A549 (cell line): Measurements from ENCODE around the gene PARD3B. TPM values are rescaled to one million over a fixed set of nuclear protein-coding genes. Genes with fewer than 3 reads are reported as not detected.

ENCODE experiments used
- ATAC-seq, 2 experiments: fragments of 200-7000 bp in 1 of 2; fragments of >200 bp in 1 of 2; cut with Nextera tagmentation in 1 of 2; cut with Tn5 transposase in 1 of 2; 3 replicates each; pipeline versions ENCODE4 v1.8.0 to v1.9.1; 2018 to 2020; ENCODE audit warnings: mild to moderate bottlenecking in 1 of 2, moderate library complexity in 1 of 2
- CTCF ChIA-PET: fragments of 300-600 bp; sonication (Branson Sonifier 250); formaldehyde crosslinking; extraction: SDS; loops from one replicate; lab custom pipeline; 2021; ENCODE audit warnings: antibody characterized with exemption, inconsistent platforms; lab: Yijun Ruan, JAX
- POLR2A ChIA-PET: fragments of 350-600 bp; formaldehyde crosslinking; extraction: SDS; loops from one replicate; lab custom pipeline; 2021; ENCODE audit warnings: antibody characterized with exemption, inconsistent platforms; lab: Yijun Ruan, JAX
- DNase-seq, 2 experiments: peaks; one replicate each; pipeline versions ENCODE4 v3.0.0 to v3.0.0-alpha.2; 2011 to 2016; ENCODE audit warnings: low read depth in 1 of 2, low spot score in 1 of 2
- FAIRE-seq: peaks from 2 replicates; lab custom pipeline; 2011; peaks lifted over from hg19 to GRCh38; lab: Jason Lieb, UNC
- H3K27ac ChIP-seq, 2 experiments: fragments of >200 bp; sonication (Bioruptor Twin); formaldehyde crosslinking; 3 replicates each; pipeline ENCODE4 v1.5.1; 2016 to 2017
- H3K4me1 ChIP-seq: fragments of >200 bp; sonication (Bioruptor Twin); formaldehyde crosslinking; 3 replicates; pipeline ENCODE4 v1.6.1; 2016
- H3K4me2 ChIP-seq: fragments of >200 bp; sonication (Bioruptor Twin); formaldehyde crosslinking; 3 replicates; pipeline ENCODE4 v1.6.1; 2016
- H3K4me3 ChIP-seq: fragments of >200 bp; sonication (Bioruptor Twin); formaldehyde crosslinking; 3 replicates; pipeline ENCODE4 v1.5.1; 2016
- H3K9me3 ChIP-seq: fragments of >200 bp; sonication (Bioruptor Twin); formaldehyde crosslinking; 3 replicates; pipeline ENCODE4 v1.6.1; 2016
- CEBPB ChIP-seq, 2 experiments: fragments of >200 bp in 1 of 2; sonication (Bioruptor Twin) in 1 of 2; formaldehyde crosslinking in 1 of 2; IDR thresholded peaks; 2 replicates each; pipeline ENCODE4 v1.6.1; 2012 to 2016
- EP300 ChIP-seq, 2 experiments: fragments of >200 bp; sonication (Bioruptor Twin); formaldehyde crosslinking; IDR thresholded peaks; 2 replicates in 1 of 2; 3 replicates in 1 of 2; pipeline ENCODE4 v1.6.1; 2016 to 2017
- ESRRA ChIP-seq: fragments of 150-350 bp; IDR thresholded peaks from 2 replicates; pipeline ENCODE4 v1.6.1; 2014; ENCODE audit warnings: mild to moderate bottlenecking, low read length, borderline replicate concordance
- FOSL2 ChIP-seq, 2 experiments: fragments of 450-650 bp in 1 of 2; fragments of >200 bp in 1 of 2; sonication (Bioruptor Twin) in 1 of 2; formaldehyde crosslinking; IDR thresholded peaks; 2 replicates each; pipeline versions ENCODE4 v1.5.0 to v1.6.1; 2016 to 2020; ENCODE audit warnings: mild to moderate bottlenecking in 1 of 2, moderate library complexity in 1 of 2
- FOXS1 ChIP-seq: fragments of 250-450 bp; sonication (Bioruptor Pico); IDR thresholded peaks from 2 replicates; pipeline ENCODE4 v1.5.0; 2020; ENCODE audit warnings: mild to moderate bottlenecking, moderate library complexity
- GATA3 ChIP-seq: IDR thresholded peaks from 2 replicates; pipeline ENCODE4 v1.6.1; 2012; ENCODE audit warnings: borderline replicate concordance
- HOXB13 ChIP-seq: fragments of 250-450 bp; sonication (Bioruptor Pico); IDR thresholded peaks from 2 replicates; pipeline ENCODE4 v1.5.0; 2020; ENCODE audit warnings: low read depth, mild to moderate bottlenecking, moderate library complexity
- HOXB5 ChIP-seq: fragments of 250-450 bp; sonication (Bioruptor Pico); IDR thresholded peaks from 2 replicates; pipeline ENCODE4 v1.5.0; 2020; ENCODE audit warnings: mild to moderate bottlenecking, moderate library complexity
- JUNB ChIP-seq: fragments of >200 bp; sonication (Bioruptor Twin); formaldehyde crosslinking; IDR thresholded peaks from 2 replicates; pipeline ENCODE4 v1.6.1; 2016
- KDM1A ChIP-seq: fragments of 200-600 bp; sonication (generic); IDR thresholded peaks from 2 replicates; pipeline ENCODE4 v1.6.1; 2016; ENCODE audit warnings: low read depth, mild to moderate bottlenecking
- MAFK ChIP-seq: fragments of 450-650 bp; IDR thresholded peaks from 2 replicates; pipeline ENCODE4 v1.6.1; 2014; ENCODE audit not compliant: partially characterized antibody
- NR3C1 ChIP-seq: fragments of >200 bp; sonication (Bioruptor Twin); formaldehyde crosslinking; IDR thresholded peaks from 3 replicates; pipeline ENCODE4 v1.6.1; 2017
- PHF8 ChIP-seq: fragments of 200-600 bp; sonication (generic); IDR thresholded peaks from 2 replicates; pipeline ENCODE4 v1.6.1; 2016; ENCODE audit warnings: low read depth, mild to moderate bottlenecking, antibody characterized with exemption, moderate library complexity, borderline replicate concordance
- POLR2A ChIP-seq: IDR thresholded peaks from 2 replicates; pipeline ENCODE4 v1.6.1; 2012; ENCODE audit warnings: mild to moderate bottlenecking, low read length
- POLR2AphosphoS2 ChIP-seq: conservative IDR thresholded peaks from 2 replicates; pipeline ENCODE4 v1.6.1; 2012; ENCODE audit warnings: low read length, improper control_type of control experiment, inconsistent platforms
- RCOR1 ChIP-seq: fragments of 150-350 bp; IDR thresholded peaks from 2 replicates; pipeline ENCODE4 v1.6.1; 2014; ENCODE audit warnings: antibody characterized with exemption, low read length, low read depth
- RFX5 ChIP-seq: fragments of 450-650 bp; IDR thresholded peaks from 2 replicates; pipeline ENCODE4 v1.7.1; 2014; ENCODE audit warnings: antibody characterized with exemption, mild to moderate bottlenecking, moderate library complexity
- ZC3H11A ChIP-seq: fragments of 450-650 bp; IDR thresholded peaks from 2 replicates; pipeline ENCODE4 v1.6.1; 2014; ENCODE audit warnings: antibody characterized with exemption, mild to moderate bottlenecking
- ZNF302 ChIP-seq: fragments of 250-450 bp; sonication (Bioruptor Pico); IDR thresholded peaks from 2 replicates; pipeline ENCODE4 v1.9.0; 2021; ENCODE audit warnings: inconsistent platforms, mild to moderate bottlenecking, moderate library complexity
- WGBS: methylation state at CpG from one replicate; pipeline ENCODE4 v1.1.6; 2017; ENCODE audit errors: missing lambda C conversion rate; 5-methylcytosine and 5-hydroxymethylcytosine counted together
- polyA plus RNA-seq, 4 experiments: library from polyadenylated mRNA; depleted of rRNA in 3 of 4; stranded (reverse); fragments of >200 nt; fragmentation: RNase III in 1 of 4; extraction: RNeasy Plus Mini Kit Qiagen cat#74134 plus additional on column Dnase treatment in 1 of 4; gene quantifications; 2 replicates in 3 of 4; 3 replicates in 1 of 4; pipeline ENCODE4 v1.2.3, GENCODE V29; 2011 to 2017
- TF ChIP-seq, protein P1 (sequence below): fragments of 250-450 bp; sonication (Bioruptor Pico); IDR thresholded peaks from 2 replicates; pipeline ENCODE4 v1.5.0; 2021; ENCODE audit warnings: mild to moderate bottlenecking, moderate library complexity, borderline replicate concordance
- TF ChIP-seq, protein P2 (sequence below): fragments of >200 bp; sonication (Bioruptor Twin); formaldehyde crosslinking; IDR thresholded peaks from 2 replicates; pipeline ENCODE4 v1.6.1; 2016
- TF ChIP-seq, protein P3 (sequence below): fragments of >200 bp; sonication (Bioruptor Twin); formaldehyde crosslinking; IDR thresholded peaks from 3 replicates; pipeline ENCODE4 v1.5.1; 2016
- TF ChIP-seq, protein P4 (sequence below): fragments of >200 bp; sonication (Bioruptor Twin); formaldehyde crosslinking; IDR thresholded peaks from 3 replicates; pipeline ENCODE4 v1.6.1; 2016

PARD3B gene
- polyA plus RNA-seq, 2 of the 4 experiments (the other 2 are of a cell fraction) = 1.2 to 2.4 TPM

DNA sequence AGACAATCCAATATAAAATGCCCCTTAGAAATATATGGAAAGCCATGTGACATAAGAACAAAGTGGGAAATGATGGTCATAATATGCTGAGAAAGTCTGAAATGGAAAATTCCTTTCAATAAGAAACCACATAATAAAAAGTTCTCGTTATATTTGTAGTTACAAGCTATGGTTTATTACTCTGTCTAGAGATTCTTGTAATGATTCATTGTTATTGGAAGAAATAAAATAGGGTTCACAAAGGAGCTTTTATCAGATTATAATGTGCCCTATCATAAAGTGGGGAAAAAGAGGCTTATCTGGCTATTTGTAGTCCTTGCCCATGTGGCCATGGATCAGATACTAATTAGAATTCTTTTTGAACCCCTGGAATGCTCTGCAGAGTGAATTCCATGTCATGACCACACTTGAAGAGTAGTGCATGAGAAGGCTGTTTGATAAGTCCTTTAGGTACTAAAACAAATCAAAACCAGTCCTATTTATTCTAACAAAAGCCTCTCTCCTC lies 716.3 kb downstream of the PARD3B start:
- POLR2A ChIA-PET = no interaction called here
- no peak overlapping the region for H3K27ac ChIP-seq
- CTCF ChIA-PET = no interaction called here
- ATAC-seq (no peak), FAIRE-seq (no peak), DNase-seq (no peak)
- WGBS = 18% methylated on average over 1 of the region's 1 CpG
- H3K9me3 ChIP-seq = no peaks in the 10 kb centered on the region
- no peak overlapping the region for H3K4me2 ChIP-seq
- H3K4me1 ChIP-seq = no peaks in the 10 kb centered on the region
- H3K4me3 ChIP-seq = no peak overlapping the region
- TF ChIP-seq POLR2A (no peak), FOSL2 (IDR thresholded peaks at IDR 0.05) (no peak), FOSL2 (CRISPR knock-in tag; IDR thresholded peaks at IDR 0.05) (no peak), RCOR1 (no peak), PHF8 (no peak), GATA3 (no peak), HOXB13 (CRISPR knock-in tag) (no peak), ZNF302 (CRISPR knock-in tag) (no peak), FOXS1 (CRISPR knock-in tag) (no peak), RFX5 (no peak), KDM1A (no peak), JUNB (no peak), EP300 (IDR thresholded peaks at IDR 0.05) (no peak), MAFK (no peak), POLR2AphosphoS2 (no peak), ZC3H11A (no peak), ESRRA (no peak), HOXB5 (CRISPR knock-in tag) (no peak)
- TF ChIP-seq, protein P1, sequence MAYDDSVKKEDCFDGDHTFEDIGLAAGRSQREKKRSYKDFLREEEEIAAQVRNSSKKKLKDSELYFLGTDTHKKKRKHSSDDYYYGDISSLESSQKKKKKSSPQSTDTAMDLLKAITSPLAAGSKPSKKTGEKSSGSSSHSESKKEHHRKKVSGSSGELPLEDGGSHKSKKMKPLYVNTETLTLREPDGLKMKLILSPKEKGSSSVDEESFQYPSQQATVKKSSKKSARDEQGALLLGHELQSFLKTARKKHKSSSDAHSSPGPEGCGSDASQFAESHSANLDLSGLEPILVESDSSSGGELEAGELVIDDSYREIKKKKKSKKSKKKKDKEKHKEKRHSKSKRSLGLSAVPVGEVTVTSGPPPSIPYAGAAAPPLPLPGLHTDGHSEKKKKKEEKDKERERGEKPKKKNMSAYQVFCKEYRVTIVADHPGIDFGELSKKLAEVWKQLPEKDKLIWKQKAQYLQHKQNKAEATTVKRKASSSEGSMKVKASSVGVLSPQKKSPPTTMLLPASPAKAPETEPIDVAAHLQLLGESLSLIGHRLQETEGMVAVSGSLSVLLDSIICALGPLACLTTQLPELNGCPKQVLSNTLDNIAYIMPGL (CRISPR knock-in tag) = no peak
- TF ChIP-seq, protein P2, sequence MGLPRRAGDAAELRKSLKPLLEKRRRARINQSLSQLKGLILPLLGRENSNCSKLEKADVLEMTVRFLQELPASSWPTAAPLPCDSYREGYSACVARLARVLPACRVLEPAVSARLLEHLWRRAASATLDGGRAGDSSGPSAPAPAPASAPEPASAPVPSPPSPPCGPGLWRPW = no peak

DNA sequence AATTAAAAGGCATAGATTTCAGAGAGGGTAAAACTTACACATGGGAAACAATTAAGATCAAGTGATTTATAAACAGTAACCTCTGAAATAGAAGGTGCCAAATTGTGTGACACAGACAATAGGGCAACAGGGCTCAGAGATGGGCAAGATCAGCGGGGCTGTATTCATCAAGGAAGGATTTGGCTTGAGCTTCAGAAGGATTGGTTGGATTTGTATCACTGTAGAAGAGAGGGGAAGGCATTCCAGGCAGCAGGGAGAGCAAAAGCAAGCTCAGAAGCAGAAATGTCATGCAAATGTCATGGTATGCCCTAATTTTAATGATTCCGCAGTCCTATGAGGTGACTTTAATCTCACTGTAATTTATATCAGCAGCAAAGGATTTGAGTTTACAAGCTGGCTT lies 722.0 kb downstream of the PARD3B start:
- ATAC-seq (no peak), DNase-seq (no peak), FAIRE-seq (no peak)
- CTCF ChIA-PET = interaction anchor here (0.6 kb wide), 2 partner anchors 409 to 725 kb away, joined by 3 read pairs; no protein-coding TSS in a partner anchor
- no peak for TF ChIP-seq POLR2A
- TF ChIP-seq ZC3H11A = no peak
- no peak for TF ChIP-seq CEBPB (IDR thresholded peaks at IDR 0.05)
- no peak for TF ChIP-seq NR3C1
- TF ChIP-seq, protein P3, sequence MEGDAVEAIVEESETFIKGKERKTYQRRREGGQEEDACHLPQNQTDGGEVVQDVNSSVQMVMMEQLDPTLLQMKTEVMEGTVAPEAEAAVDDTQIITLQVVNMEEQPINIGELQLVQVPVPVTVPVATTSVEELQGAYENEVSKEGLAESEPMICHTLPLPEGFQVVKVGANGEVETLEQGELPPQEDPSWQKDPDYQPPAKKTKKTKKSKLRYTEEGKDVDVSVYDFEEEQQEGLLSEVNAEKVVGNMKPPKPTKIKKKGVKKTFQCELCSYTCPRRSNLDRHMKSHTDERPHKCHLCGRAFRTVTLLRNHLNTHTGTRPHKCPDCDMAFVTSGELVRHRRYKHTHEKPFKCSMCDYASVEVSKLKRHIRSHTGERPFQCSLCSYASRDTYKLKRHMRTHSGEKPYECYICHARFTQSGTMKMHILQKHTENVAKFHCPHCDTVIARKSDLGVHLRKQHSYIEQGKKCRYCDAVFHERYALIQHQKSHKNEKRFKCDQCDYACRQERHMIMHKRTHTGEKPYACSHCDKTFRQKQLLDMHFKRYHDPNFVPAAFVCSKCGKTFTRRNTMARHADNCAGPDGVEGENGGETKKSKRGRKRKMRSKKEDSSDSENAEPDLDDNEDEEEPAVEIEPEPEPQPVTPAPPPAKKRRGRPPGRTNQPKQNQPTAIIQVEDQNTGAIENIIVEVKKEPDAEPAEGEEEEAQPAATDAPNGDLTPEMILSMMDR = no peak
- no peak for TF ChIP-seq POLR2AphosphoS2
- TF ChIP-seq, protein P4, sequence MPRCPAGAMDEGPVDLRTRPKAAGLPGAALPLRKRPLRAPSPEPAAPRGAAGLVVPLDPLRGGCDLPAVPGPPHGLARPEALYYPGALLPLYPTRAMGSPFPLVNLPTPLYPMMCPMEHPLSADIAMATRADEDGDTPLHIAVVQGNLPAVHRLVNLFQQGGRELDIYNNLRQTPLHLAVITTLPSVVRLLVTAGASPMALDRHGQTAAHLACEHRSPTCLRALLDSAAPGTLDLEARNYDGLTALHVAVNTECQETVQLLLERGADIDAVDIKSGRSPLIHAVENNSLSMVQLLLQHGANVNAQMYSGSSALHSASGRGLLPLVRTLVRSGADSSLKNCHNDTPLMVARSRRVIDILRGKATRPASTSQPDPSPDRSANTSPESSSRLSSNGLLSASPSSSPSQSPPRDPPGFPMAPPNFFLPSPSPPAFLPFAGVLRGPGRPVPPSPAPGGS = no peak
- no peak for TF ChIP-seq KDM1A
- no peak for TF ChIP-seq ESRRA
- H3K4me1 ChIP-seq = no peaks in the 10 kb centered on the region
- H3K4me2 ChIP-seq = no peak overlapping the region
- WGBS = 78% methylated on average over 2 of the region's 2 CpGs
- POLR2A ChIA-PET = no interaction called here
- no peak overlapping the region for H3K27ac ChIP-seq
- H3K4me3 ChIP-seq = no peak overlapping the region
- H3K9me3 ChIP-seq = no peaks in the 10 kb centered on the region
